ENCODE measurements around the gene MMUT. TPM values are rescaled to one million over a fixed set of nuclear protein-coding genes. Genes with fewer than 3 reads are reported as not detected.
A peak's percentile ranks its signal among the peaks of the same experiment; 100 is the strongest.
"Not testable (repeated sequence)": the region's sequence is repeated elsewhere in the genome, so short reads cannot be mapped to it uniquely, and the experiment has no call there.

MMUT gene
- total RNA-seq, 1 donor from 2014 or later = 13.5 TPM

DNA sequence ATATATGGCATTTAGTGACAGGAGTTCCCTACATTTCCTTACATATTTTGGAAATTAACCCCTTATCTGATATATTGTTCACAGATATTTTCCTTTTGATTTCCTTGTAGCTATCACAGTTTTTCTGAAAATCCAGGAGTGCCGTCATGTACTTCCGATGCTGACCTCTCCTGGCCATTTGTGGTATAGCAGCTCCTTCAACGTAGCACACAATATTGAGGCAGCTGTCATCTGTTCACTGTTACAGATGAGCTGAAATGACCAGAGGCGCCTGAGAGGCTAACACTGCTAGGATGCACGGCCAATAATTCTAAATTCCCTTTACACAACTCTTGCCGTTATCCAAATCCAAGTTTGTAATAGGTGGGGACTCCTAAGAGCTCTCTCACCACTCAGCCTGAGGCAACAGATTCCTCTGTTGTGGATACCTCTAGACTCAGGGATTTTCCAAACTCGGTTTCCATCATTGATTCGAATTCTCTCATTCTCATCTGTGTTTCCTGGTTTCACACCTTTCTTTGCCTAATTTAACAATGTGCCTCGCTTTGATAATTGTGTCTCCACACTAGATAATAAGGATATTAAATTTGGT is 53.0 kb downstream of the MMUT start:
- no peaks in the 10 kb centered on the region for H3K4me1 Mint-ChIP-seq (ENCODE audit: low read depth)
- no peak overlapping the region for H3K27ac Mint-ChIP-seq
- no peak overlapping the region for H3K4me3 Mint-ChIP-seq (ENCODE audit: low read depth)
- intact Hi-C loops (cut with micrococcal nuclease) = loop anchor here (1.0 kb wide), 1 partner anchor 1622 kb away; no protein-coding TSS in a partner anchor
- peak; percentile 29 for DNase-seq (ENCODE audit: low spot score)
- no peaks in the 10 kb centered on the region for H3K9me3 Mint-ChIP-seq
- no peaks in the 10 kb centered on the region for H3K27me3 Mint-ChIP-seq (ENCODE audit: low read depth)
- no peaks in the 10 kb centered on the region for H3K36me3 Mint-ChIP-seq (ENCODE audit: low read depth)

DNA sequence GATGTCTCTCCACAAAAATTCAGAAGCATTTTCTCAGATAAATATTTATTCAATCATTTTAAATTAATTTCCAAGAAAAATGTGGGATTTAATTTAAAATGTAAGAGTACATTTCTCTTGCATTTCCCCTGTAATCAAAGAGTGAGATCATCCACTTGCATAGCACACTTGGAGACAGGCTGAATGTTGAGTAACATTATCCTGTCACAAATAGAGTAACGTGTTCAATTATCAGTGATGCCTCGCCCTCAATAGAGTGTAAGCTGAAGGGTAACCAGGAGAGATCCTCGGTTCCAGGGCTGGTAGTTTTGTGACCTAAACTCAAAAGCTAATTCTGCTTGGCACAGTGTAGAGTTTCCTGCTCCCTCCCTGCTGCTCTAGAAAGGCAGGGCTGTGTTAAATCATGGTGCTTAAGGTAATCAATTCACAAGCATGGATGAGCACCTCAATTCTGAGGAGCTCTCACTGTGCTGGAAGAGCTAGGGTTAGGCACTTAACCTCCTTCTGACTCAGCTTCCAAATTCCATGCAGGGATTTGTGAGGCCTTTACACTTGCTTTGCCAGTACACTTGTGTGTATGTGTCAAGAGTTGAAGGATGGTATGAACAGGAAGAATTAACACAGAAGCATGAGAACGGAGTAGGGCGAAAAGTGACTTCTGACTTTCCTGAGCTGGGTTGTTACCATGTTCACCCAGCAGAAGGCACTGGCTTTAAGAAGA is 56.6 kb downstream of the MMUT start:
- no peaks in the 10 kb centered on the region for H3K9me3 Mint-ChIP-seq
- DNase-seq (ENCODE audit: low spot score) = no peak
- H3K36me3 Mint-ChIP-seq (ENCODE audit: low read depth) = no peaks in the 10 kb centered on the region
- no peak overlapping the region for H3K27ac Mint-ChIP-seq
- no peak overlapping the region for H3K4me3 Mint-ChIP-seq (ENCODE audit: low read depth)
- intact Hi-C loops (cut with micrococcal nuclease) = no loop called here
- H3K27me3 Mint-ChIP-seq (ENCODE audit: low read depth) = no peaks in the 10 kb centered on the region
- no peaks in the 10 kb centered on the region for H3K4me1 Mint-ChIP-seq (ENCODE audit: low read depth)

DNA sequence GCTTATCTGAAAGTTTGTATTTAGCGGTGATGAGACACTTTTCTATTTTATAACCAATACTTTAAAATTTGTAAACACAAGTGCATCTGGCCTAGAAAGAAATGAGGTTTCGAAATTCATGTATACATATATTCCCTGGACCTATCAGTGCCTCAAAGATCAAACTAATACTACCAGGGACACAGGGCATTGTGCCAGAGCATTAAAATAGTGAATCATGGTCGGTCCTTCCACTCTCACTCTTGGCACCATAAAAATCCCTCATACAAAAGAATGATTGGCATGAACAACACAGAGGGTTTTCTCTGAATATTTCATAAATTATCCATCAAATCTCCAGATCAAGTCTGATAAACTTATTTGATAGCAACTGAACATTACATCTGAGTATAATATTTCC is 62.0 kb downstream of the MMUT start:
- intact Hi-C loops (cut with micrococcal nuclease) = no loop called here
- Mint-ChIP-seq H3K36me3 (ENCODE audit: low read depth) (no peaks in the 10 kb centered on the region), H3K27me3 (ENCODE audit: low read depth) (no peaks in the 10 kb centered on the region), H3K27ac (no peak overlapping the region), H3K4me1 (ENCODE audit: low read depth) (no peaks in the 10 kb centered on the region), H3K4me3 (ENCODE audit: low read depth) (no peak overlapping the region), H3K9me3 (no peaks in the 10 kb centered on the region)
- no peak for DNase-seq (ENCODE audit: low spot score)

DNA sequence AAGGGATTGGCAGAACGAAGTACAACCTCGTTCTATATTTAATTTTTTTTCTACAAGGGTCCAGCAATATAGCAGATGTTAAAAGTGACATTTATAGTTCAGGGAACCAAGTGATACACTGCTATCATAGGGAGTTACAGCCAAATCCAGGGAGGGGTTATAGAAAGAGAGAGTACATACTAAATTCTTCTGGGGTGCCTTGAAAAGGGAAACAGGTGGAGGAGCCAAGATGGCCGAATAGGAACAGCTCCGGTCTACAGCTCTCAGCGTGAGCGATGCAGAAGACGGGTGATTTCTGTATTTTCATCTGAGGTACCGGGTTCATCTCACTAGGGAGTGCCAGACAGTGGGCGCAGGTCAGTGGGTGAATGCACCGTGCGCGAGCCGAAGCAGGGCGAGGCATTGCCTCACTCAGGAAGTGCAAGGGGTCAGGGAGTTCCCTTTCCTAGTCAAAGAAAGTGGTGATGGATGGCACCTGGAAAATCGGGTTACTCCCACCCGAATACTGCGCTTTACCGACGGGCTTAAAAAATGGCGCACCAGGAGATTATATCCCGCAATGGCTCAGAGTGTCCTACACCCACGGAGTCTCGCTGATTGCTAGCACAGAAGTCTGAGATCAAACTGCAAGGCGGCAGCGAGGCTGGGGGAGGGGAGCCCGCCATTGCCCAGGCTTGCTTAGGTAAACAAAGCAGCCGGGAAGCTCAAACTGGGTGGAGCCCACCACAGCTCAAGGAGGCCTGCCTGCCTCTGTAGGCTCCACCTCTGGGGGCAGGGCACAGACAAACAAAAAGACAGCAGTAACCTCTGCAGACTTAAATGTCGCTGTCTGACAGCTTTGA is 76.2 kb downstream of the MMUT start:
- H3K4me1 Mint-ChIP-seq (ENCODE audit: low read depth); H3K4me3 Mint-ChIP-seq (ENCODE audit: low read depth); H3K27me3 Mint-ChIP-seq (ENCODE audit: low read depth); DNase-seq (ENCODE audit: low spot score); H3K36me3 Mint-ChIP-seq (ENCODE audit: low read depth); intact Hi-C loops (cut with micrococcal nuclease); H3K27ac Mint-ChIP-seq; H3K9me3 Mint-ChIP-seq: not testable (repeated sequence)

DNA sequence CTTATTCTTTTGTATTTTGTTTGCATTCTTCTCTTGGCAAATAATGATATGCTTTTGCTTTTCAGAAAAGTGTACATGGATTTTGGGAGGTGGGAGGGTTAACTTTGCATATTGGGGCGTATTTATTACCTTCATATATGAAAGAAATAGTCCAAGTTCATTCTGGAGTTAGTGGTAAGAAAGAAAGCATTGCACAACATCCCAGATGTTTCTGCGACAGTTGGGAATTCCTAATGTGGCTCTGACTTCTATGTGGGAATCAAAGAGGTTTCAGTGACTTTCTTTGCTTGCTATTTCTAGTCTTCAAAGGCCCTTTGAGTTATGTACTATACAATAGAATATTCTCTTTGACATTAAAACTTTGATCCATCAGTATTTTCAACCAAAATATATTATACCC is 78.1 kb downstream of the MMUT start:
- DNase-seq (ENCODE audit: low spot score) = no peak
- intact Hi-C loops (cut with micrococcal nuclease) = no loop called here
- H3K27me3 Mint-ChIP-seq (ENCODE audit: low read depth) = no peaks in the 10 kb centered on the region

More for the DNA sequence above, 78.1 kb downstream of the MMUT start:
- Mint-ChIP-seq H3K36me3 (ENCODE audit: low read depth) (no peaks in the 10 kb centered on the region), H3K4me1 (ENCODE audit: low read depth) (no peaks in the 10 kb centered on the region), H3K9me3 (no peaks in the 10 kb centered on the region), H3K4me3 (ENCODE audit: low read depth) (no peak overlapping the region), H3K27ac (no peak overlapping the region)

Other genes starting within 250 kb of the MMUT start
- gene CENPQ, start 117 bp upstream of the MMUT start, total RNA-seq = 13.9 and 14.1 TPM in 2 replicates
- not detected in 2 replicates for gene GLYATL3, start 36.7 kb upstream of the MMUT start, total RNA-seq
- gene C6orf141, start 87.4 kb upstream of the MMUT start, total RNA-seq = not detected in 2 replicates
- gene RHAG, start 173.6 kb upstream of the MMUT start, total RNA-seq = not detected in 2 replicates

Data from activated T-helper 2 cell treated with anti-CD3 and anti-CD28 coated beads, Interferon-gamma antibody, Interleukin-2, Interleukin-4, amounts not matched to agents 10 μg/mL and 5 μg/mL and 100 μg/mL, durations not matched to agents 14 hours and 24 hours and 36 hours (primary cell).